NCI-H2227 treated with DMSO at 0.1 percent for 48 hours (cell line): Measurements from ENCODE around the gene DDX10.
"Not testable (repeated sequence)": the region's sequence is repeated elsewhere in the genome, so short reads cannot be mapped to it uniquely, and the experiment has no call there.

Experiments
- DNase-seq: peaks from one replicate; lab custom pipeline; 2025; lab: John Stamatoyannopoulos, UW

Gene DDX10

GRCh38 chr11:108664730-108665525 is at the start of gene DDX10:
DDX10 (plus strand) TSS chr11:108665069; CDS start chr11:108665154, 85 bp downstream.
- DNase-seq, result peak; percentile 95

- DNase-seq, result no peak
Observed at GRCh38 chr11:108616549-108616948, 48.3 kb upstream of the DDX10 start.

GRCh38 chr11:108617055-108617454 is 47.8 kb upstream of the DDX10 start:
- DNase-seq, result no peak

- no peak for DNase-seq
Observed at GRCh38 chr11:108618529-108618928, 46.3 kb upstream of the DDX10 start.

GRCh38 chr11:108620958-108621772 is 43.7 kb upstream of the DDX10 start:
- DNase-seq, result no peak

GRCh38 chr11:108622341-108622740 is 42.5 kb upstream of the DDX10 start:
- DNase-seq, result no peak

GRCh38 chr11:108624196-108624925 is 40.5 kb upstream of the DDX10 start:
- no peak for DNase-seq

GRCh38 chr11:108628326-108628725 is 36.5 kb upstream of the DDX10 start:
- DNase-seq, result no peak

- no peak for DNase-seq
Observed at GRCh38 chr11:108628812-108629211, 36.1 kb upstream of the DDX10 start.

GRCh38 chr11:108629274-108629673 is 35.6 kb upstream of the DDX10 start:
- DNase-seq, result no peak

GRCh38 chr11:108632041-108632704 is 32.7 kb upstream of the DDX10 start:
- no peak for DNase-seq

GRCh38 chr11:108635106-108635505 is 29.8 kb upstream of the DDX10 start:
- DNase-seq, result no peak

GRCh38 chr11:108636222-108636621 is 28.6 kb upstream of the DDX10 start:
- DNase-seq, result no peak

- DNase-seq, result no peak
Observed at GRCh38 chr11:108639146-108639545, 25.7 kb upstream of the DDX10 start.

- not testable (repeated sequence) for DNase-seq
Observed at GRCh38 chr11:108641752-108642151, 23.1 kb upstream of the DDX10 start.

- DNase-seq, result no peak
Observed at GRCh38 chr11:108643974-108644373, 20.9 kb upstream of the DDX10 start.

- no peak for DNase-seq
Observed at GRCh38 chr11:108645970-108646369, 18.9 kb upstream of the DDX10 start.

- no peak for DNase-seq
Observed at GRCh38 chr11:108647387-108647700, 17.5 kb upstream of the DDX10 start.

- peak; percentile 19 for DNase-seq
Observed at GRCh38 chr11:108647701-108648527, 17.0 kb upstream of the DDX10 start.

GRCh38 chr11:108648528-108648885 is 16.4 kb upstream of the DDX10 start:
- no peak for DNase-seq

- DNase-seq, result not testable (repeated sequence)
Observed at GRCh38 chr11:108654100-108654499, 10.8 kb upstream of the DDX10 start.
